ENCODE data around the gene LAMA5. TPM values are rescaled to one million over a fixed set of nuclear protein-coding genes. Genes with fewer than 3 reads are reported as not detected.

LAMA5 gene
- total RNA-seq, 4 donors from 2014 or later = 164 to 427 (median 196) TPM

GRCh38 chr20:62328684-62329388 is 38.3 kb downstream of the LAMA5 start:
- no peak for DNase-seq (ENCODE audit: low spot score in 2 of 2)
- 81 to 89% methylated on average over 23 to 25 of the region's 26 CpGs for WGBS, 2 donors
- no peak for TF ChIP-seq POLR2A (IDR thresholded peaks at IDR 0.05)
- TF ChIP-seq, protein P1, sequence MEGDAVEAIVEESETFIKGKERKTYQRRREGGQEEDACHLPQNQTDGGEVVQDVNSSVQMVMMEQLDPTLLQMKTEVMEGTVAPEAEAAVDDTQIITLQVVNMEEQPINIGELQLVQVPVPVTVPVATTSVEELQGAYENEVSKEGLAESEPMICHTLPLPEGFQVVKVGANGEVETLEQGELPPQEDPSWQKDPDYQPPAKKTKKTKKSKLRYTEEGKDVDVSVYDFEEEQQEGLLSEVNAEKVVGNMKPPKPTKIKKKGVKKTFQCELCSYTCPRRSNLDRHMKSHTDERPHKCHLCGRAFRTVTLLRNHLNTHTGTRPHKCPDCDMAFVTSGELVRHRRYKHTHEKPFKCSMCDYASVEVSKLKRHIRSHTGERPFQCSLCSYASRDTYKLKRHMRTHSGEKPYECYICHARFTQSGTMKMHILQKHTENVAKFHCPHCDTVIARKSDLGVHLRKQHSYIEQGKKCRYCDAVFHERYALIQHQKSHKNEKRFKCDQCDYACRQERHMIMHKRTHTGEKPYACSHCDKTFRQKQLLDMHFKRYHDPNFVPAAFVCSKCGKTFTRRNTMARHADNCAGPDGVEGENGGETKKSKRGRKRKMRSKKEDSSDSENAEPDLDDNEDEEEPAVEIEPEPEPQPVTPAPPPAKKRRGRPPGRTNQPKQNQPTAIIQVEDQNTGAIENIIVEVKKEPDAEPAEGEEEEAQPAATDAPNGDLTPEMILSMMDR (IDR thresholded peaks at IDR 0.05) = no peak
- intact Hi-C loops (cut with DNase I; ENCODE audit: low total_unique reads) = no loop called here
- no peak overlapping the region for H3K4me3 ChIP-seq (ENCODE audit: low read depth, poor library complexity, severe bottlenecking)

- TF ChIP-seq, protein P1 (IDR thresholded peaks at IDR 0.05) = no peak
- TF ChIP-seq POLR2A (IDR thresholded peaks at IDR 0.05) = no peak
- 88 to 91% methylated on average over 29 to 33 of the region's 33 CpGs for WGBS, 2 donors
- no peak overlapping the region for H3K4me3 ChIP-seq (ENCODE audit: low read depth, poor library complexity, severe bottlenecking)
- intact Hi-C loops (cut with DNase I; ENCODE audit: low total_unique reads) = no loop called here
- DNase-seq (ENCODE audit: low spot score in 2 of 2) = no peak
Measured at GRCh38 chr20:62327726-62328495, 39.2 kb downstream of the LAMA5 start.

DNA sequence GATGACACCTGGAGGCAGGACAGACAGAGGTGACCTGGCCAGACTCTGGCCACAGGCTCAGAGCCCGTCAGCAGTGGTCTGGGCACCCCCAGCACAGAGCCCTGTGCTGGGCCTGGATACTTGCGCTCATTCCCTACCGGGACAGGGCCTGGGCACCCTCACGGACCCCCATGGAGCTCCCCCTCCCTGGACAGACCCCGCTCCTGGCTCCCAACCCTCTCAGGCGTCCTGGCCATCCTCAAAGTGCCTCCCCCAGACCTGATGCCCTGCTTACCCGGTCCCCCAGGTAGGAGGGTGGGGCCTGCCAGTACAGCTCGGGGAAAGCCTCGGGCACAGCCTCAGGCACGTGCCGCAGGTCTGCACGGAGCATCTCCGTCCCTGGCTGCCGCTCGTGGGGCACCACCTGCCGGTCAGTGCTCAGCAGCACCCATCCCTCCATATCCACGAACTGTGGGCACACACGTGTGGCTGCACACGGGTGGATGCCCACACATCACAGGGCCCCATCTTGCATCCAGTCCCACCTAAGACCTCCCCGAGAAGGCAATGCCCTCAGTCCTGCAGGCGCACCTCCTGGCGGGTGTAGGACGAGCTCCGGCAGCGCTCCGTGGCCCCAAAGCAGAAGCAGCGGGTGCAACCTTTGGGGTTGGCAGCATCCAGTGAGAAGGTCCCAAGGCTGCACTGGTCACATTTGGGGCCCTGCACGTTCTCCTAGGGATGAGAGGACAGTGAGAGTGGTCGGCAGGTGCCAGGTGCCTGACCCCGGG is 40.0 kb downstream of the LAMA5 start:
- TF ChIP-seq, protein P1 (IDR thresholded peaks at IDR 0.05) = no peak
- TF ChIP-seq POLR2A (IDR thresholded peaks at IDR 0.05) = no peak
- no peak for DNase-seq (ENCODE audit: low spot score in 2 of 2)
- H3K4me3 ChIP-seq (ENCODE audit: low read depth, poor library complexity, severe bottlenecking) = no peak overlapping the region
- intact Hi-C loops (cut with DNase I; ENCODE audit: low total_unique reads) = no loop called here
- 86 to 87% methylated on average over 25 to 29 of the region's 30 CpGs for WGBS, 2 donors

DNA sequence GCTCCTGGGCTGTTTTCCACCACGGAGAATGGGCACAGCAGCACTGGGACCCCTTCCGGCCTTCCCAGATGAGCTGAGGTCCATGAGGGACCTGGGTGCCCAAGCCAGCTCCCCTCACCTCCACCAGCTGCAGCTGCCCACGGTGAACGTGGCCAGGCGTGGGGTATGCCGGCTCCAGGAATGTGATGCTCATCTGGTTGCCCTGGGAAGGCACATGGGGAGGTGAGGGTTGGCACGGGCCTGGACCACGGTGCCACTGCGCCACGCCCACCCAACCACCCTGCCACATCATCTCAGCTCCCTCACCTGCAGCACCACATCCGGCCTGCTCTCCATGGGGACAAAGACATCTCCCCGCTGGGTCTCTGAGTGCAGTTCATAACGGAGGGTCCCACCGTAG is 40.6 kb downstream of the LAMA5 start:
- DNase-seq (ENCODE audit: low spot score in 2 of 2) = no peak
- intact Hi-C loops (cut with DNase I; ENCODE audit: low total_unique reads) = no loop called here
- WGBS, 2 donors = 85 to 90% methylated on average over 9 to 10 of the region's 14 CpGs

DNA sequence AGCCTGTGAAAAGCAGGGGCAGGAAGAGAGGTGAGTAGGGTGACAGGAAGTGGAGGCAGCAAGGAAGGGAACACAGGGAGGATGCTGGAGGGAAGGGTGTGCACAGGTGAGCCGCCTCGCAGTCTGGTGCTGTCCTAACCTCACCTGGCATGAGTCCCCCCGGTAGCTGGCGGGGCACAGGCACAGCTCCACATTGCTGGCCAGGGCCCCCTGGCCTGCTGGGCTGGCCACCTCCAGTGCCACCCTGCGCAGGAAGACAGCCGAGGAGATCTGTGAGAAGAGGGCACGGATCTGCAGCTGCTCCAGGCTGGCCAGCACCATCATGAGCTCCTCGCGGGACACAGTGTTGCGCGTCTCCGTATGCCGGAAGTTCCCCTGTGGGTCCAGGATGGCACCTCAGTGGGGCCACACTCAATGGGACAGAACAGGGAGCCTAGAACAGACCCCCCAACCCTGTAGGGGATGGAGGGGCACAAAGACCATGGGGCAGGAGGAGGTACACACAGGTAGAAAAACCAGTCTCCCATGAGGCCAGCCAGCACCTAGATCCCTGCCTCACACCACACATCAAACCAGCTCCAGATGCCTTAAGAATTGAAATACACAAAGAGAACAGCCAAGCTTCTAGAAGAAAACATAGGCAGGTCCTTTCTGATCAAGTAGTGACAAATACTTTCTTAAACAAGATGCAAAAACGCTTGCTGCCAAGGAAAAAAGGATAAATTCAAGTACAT is 41.8 kb downstream of the LAMA5 start:
- 63 to 64% methylated on average over 6 to 9 of the region's 14 CpGs for WGBS, 2 donors
- intact Hi-C loops (cut with DNase I; ENCODE audit: low total_unique reads) = no loop called here

More for the DNA sequence above, 40.6 kb downstream of the LAMA5 start:
- no peak overlapping the region for H3K4me3 ChIP-seq (ENCODE audit: low read depth, poor library complexity, severe bottlenecking)
- TF ChIP-seq POLR2A (IDR thresholded peaks at IDR 0.05) = no peak
- TF ChIP-seq, protein P1 (IDR thresholded peaks at IDR 0.05) = no peak

More for the DNA sequence above, 41.8 kb downstream of the LAMA5 start:
- TF ChIP-seq POLR2A (IDR thresholded peaks at IDR 0.05) = no peak
- TF ChIP-seq, protein P1 (IDR thresholded peaks at IDR 0.05) = no peak
- H3K4me3 ChIP-seq (ENCODE audit: low read depth, poor library complexity, severe bottlenecking) = no peak overlapping the region
- no peak for DNase-seq (ENCODE audit: low spot score in 2 of 2)

All from lower leg skin (tissue), 4 donors.